Esophagus muscularis mucosa (tissue), 4 donors: ENCODE results near the gene SLX4IP.

Experiments
- CTCF ChIP-seq, 3 experiments: fragments of 200-600 bp in 2 of 3; fragments of 450-650 bp in 1 of 3; sonication (generic) in 2 of 3; IDR thresholded peaks; one replicate each; pipeline ENCODE4 v1.5.1; 2017 to 2019; ENCODE audit warnings: antibody characterized with exemption in 3 of 3, mild to moderate bottlenecking in 2 of 3, moderate library complexity in 1 of 3
- EP300 ChIP-seq: sonication (generic); formaldehyde crosslinking; IDR thresholded peaks from one replicate; pipeline ENCODE4 v1.6.1; 2017; ENCODE audit warnings: antibody characterized with exemption
- POLR2A ChIP-seq: fragments of 450-650 bp; IDR thresholded peaks from one replicate; pipeline ENCODE4 v1.6.1; 2017; ENCODE audit warnings: antibody characterized with exemption, moderate library complexity, mild to moderate bottlenecking, low read depth
- POLR2AphosphoS5 ChIP-seq, 2 donors: sonication (generic); formaldehyde crosslinking; IDR thresholded peaks; one replicate each; pipeline ENCODE4 v1.6.1; 2017; ENCODE audit warnings: antibody characterized with exemption in 2 of 2

DNA sequence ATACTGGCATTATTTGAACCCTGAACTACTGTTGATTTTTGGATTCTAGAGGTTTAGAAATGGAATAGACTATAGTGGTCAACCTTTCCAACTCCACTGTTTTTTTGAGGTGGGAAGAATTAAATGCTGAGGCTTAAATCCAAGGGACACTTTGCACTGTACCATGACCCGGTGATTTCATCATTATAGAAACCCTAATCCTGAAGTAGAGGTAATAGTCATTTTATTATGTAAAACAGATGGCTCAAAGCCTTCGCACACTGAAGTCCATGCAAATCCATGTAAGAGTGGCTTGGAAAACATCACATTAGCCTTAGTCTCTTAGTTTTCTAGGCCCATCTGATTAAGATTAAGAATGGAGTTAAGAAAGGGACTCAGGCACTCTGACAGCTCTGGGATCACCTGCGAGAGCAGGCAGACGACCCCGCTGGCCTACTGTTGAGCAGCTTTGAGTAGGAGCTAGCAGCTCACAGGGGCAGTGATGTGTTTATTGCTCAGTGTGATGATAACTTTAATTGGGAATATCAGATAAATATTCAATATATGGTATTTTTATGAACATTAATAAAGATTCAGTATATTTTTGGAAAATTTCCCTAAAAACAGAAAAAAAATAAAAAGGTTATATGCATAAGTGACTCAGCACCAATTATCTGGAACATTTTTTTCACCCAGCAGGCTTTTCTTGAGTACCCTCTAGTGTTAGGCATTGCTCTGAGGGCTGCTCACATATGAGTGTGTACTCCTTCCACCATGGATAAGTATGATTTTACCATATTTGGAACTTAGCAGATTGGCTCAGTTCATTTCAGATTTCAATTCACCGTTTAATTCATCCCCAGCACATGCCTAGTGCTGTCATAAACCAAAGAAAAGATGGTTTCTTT lies 13.4 kb downstream of the SLX4IP start:
- no peak for TF ChIP-seq CTCF (IDR thresholded peaks at IDR 0.05)
- TF ChIP-seq POLR2A, result no peak
- TF ChIP-seq POLR2AphosphoS5 (IDR thresholded peaks at IDR 0.05), result no peak
- TF ChIP-seq EP300, result no peak
